Neural cell (in vitro differentiated cells): Measurements from ENCODE around the gene MXD4. TPM values are rescaled to one million over a fixed set of nuclear protein-coding genes. Genes with fewer than 3 reads are reported as not detected.

Source experiments
- H2AFZ ChIP-seq: fragments of 200-600, 300-800 bp; sonication (generic), shearing (Covaris generic); 2 replicates; pipeline ENCODE4 v1.6.0; 2014; ENCODE audit warnings: low read depth, mild to moderate bottlenecking, antibody characterized with exemption, low read length, moderate library complexity
- H3F3A ChIP-seq: fragments of 200-600 bp; shearing (Covaris generic); 2 replicates; pipeline ENCODE4 v1.6.1; 2016; ENCODE audit warnings: mild to moderate bottlenecking, moderate library complexity, mixed read lengths, antibody characterized with exemption, low read length; ENCODE audit not compliant: insufficient read depth, poor library complexity, severe bottlenecking
- H3K27ac ChIP-seq: fragments of 200-600, 300-800 bp; sonication (generic), shearing (Covaris generic); 2 replicates; pipeline ENCODE4 v1.5.1; 2014; ENCODE audit warnings: mild to moderate bottlenecking, low read length, moderate library complexity
- H3K27me3 ChIP-seq: fragments of 300-800, 200-600 bp; sonication (generic), shearing (Covaris generic); 2 replicates; pipeline ENCODE4 v1.6.0; 2014; ENCODE audit warnings: mild to moderate bottlenecking, low read depth, low read length, moderate library complexity; ENCODE audit not compliant: insufficient read depth
- H3K36me3 ChIP-seq: fragments of 300-800, 200-600 bp; sonication (generic), shearing (Covaris generic); 2 replicates; pipeline ENCODE4 v1.5.1; 2014; ENCODE audit warnings: mild to moderate bottlenecking, antibody characterized with exemption, low read length, moderate library complexity; ENCODE audit not compliant: insufficient read depth
- H3K4me2 ChIP-seq: fragments of 300-800, 200-600 bp; sonication (generic), shearing (Covaris generic); 2 replicates; pipeline ENCODE4 v1.6.0; 2014; ENCODE audit warnings: mild to moderate bottlenecking, low read length
- H3K4me3 ChIP-seq: fragments of 300-800, 200-600 bp; sonication (generic), shearing (Covaris generic); 2 replicates; pipeline ENCODE4 v1.5.1; 2014; ENCODE audit warnings: mild to moderate bottlenecking, low read length, moderate library complexity
- H3K79me2 ChIP-seq: fragments of 200-600 bp; shearing (Covaris generic); replicated peaks from 2 replicates; pipeline ENCODE4 v1.6.0; 2014; ENCODE audit warnings: mild to moderate bottlenecking, low read length, moderate library complexity; ENCODE audit not compliant: insufficient read depth
- H3K9ac ChIP-seq: fragments of 300-800, 200-600 bp; sonication (generic), shearing (Covaris generic); 2 replicates; pipeline ENCODE4 v1.6.1; 2016; ENCODE audit warnings: mild to moderate bottlenecking, low read length, mixed read lengths
- H3K9me2 ChIP-seq: fragments of 200-600 bp; shearing (Covaris generic); 2 replicates; pipeline ENCODE4 v1.6.1; 2016; ENCODE audit warnings: mild to moderate bottlenecking, low read length, mixed read lengths; ENCODE audit not compliant: insufficient read depth
- H3K9me3 ChIP-seq: fragments of 200-600, 300-800 bp; sonication (generic), shearing (Covaris generic); 2 replicates; pipeline ENCODE4 v1.6.1; 2016; ENCODE audit warnings: mild to moderate bottlenecking, mixed run types, low read length, moderate library complexity, mixed read lengths
- H4K20me1 ChIP-seq: fragments of 200-600 bp; shearing (Covaris generic); 2 replicates; pipeline ENCODE4 v1.6.1; 2016; ENCODE audit warnings: mild to moderate bottlenecking, mixed run types; ENCODE audit not compliant: insufficient read depth
- CTCF ChIP-seq: fragments of 450-650 bp; IDR thresholded peaks from 2 replicates; pipeline ENCODE4 v1.5.1; 2014; ENCODE audit warnings: antibody characterized with exemption, mild to moderate bottlenecking, moderate library complexity; ENCODE audit not compliant: poor library complexity, severe bottlenecking
- EP300 ChIP-seq: fragments of 450-650 bp; conservative IDR thresholded peaks from 2 replicates; pipeline ENCODE4 v1.6.1; 2014; ENCODE audit warnings: antibody characterized with exemption, mild to moderate bottlenecking, moderate library complexity; ENCODE audit not compliant: poor library complexity, severe bottlenecking
- EZH2 ChIP-seq: fragments of 200-600, 300-800 bp; shearing (Covaris generic), sonication (generic); IDR thresholded peaks from 2 replicates; pipeline ENCODE4 v1.6.1; 2014; ENCODE audit warnings: antibody characterized with exemption, low read length, borderline replicate concordance, mild to moderate bottlenecking; ENCODE audit not compliant: insufficient read depth, poor library complexity, severe bottlenecking
- MXI1 ChIP-seq: fragments of 450-650 bp; conservative IDR thresholded peaks from 2 replicates; pipeline ENCODE4 v1.6.1; 2014; ENCODE audit warnings: antibody characterized with exemption, mild to moderate bottlenecking; ENCODE audit not compliant: poor library complexity, severe bottlenecking
- POLR2AphosphoS5 ChIP-seq: IDR thresholded peaks from 2 replicates; pipeline ENCODE4 v1.6.1; 2012
- RAD21 ChIP-seq: fragments of 450-650 bp; conservative IDR thresholded peaks from 2 replicates; pipeline ENCODE4 v1.6.1; 2014; ENCODE audit warnings: antibody characterized with exemption, mild to moderate bottlenecking, moderate library complexity
- REST ChIP-seq: IDR thresholded peaks from 2 replicates; pipeline ENCODE4 v1.6.1; 2012; ENCODE audit warnings: borderline replicate concordance
- SMC3 ChIP-seq: fragments of 450-650 bp; conservative IDR thresholded peaks from 2 replicates; pipeline ENCODE4 v1.6.1; 2014; ENCODE audit warnings: antibody characterized with exemption, mild to moderate bottlenecking, moderate library complexity; ENCODE audit not compliant: poor library complexity
- TAF1 ChIP-seq: IDR thresholded peaks from 2 replicates; pipeline ENCODE4 v1.6.1; 2012; ENCODE audit warnings: low read depth
- polyA plus RNA-seq: library from polyadenylated mRNA; depleted of rRNA; stranded (reverse); fragments of >200 nt; gene quantifications from 2 replicates; pipeline ENCODE4 v1.2.3, GENCODE V29; 2014

The MXD4 gene
- polyA plus RNA-seq, 1 donor from 2014 or later = 58.4 TPM

GRCh38 chr4:2243681-2244380 lies 18.1 kb downstream of the MXD4 start:
- Histone ChIP-seq H3K36me3 (no peaks in the 10 kb centered on the region), H2AFZ (no peak overlapping the region), H3K9me2 (no peaks in the 10 kb centered on the region), H3K79me2 (peaks cover 26% of the 10 kb centered on the region), H3K9me3 (no peaks in the 10 kb centered on the region), H3K9ac (no peak overlapping the region), H4K20me1 (no peaks in the 10 kb centered on the region), H3K27ac (no peak overlapping the region), H3K27me3 (no peaks in the 10 kb centered on the region), H3F3A (no peaks in the 10 kb centered on the region), H3K4me2 (no peak overlapping the region), H3K4me3 (no peak overlapping the region)
- TF ChIP-seq CTCF (no peak), POLR2AphosphoS5 (no peak), REST (no peak), SMC3 (no peak), MXI1 (no peak), EP300 (no peak), RAD21 (no peak), EZH2 (no peak), TAF1 (no peak)

GRCh38 chr4:2241410-2242353 lies 20.2 kb downstream of the MXD4 start, which contains the start of the genes HAUS3 and POLN:
HAUS3 (minus strand) TSS chr4:2242121; CDS start chr4:2240946, 1,175 bp downstream.
POLN (minus strand) TSS chr4:2242121; CDS start chr4:2229231, 12,890 bp downstream.
- TF ChIP-seq CTCF = no peak
- peak; percentile 40 for TF ChIP-seq TAF1
- TF ChIP-seq MXI1 = peak; percentile 92
- peak; percentile 85 for TF ChIP-seq POLR2AphosphoS5
- no peak for TF ChIP-seq EZH2
- peak; percentile 31 for TF ChIP-seq SMC3
- TF ChIP-seq EP300 = peak; percentile 13
- no peak for TF ChIP-seq RAD21
- no peak for TF ChIP-seq REST
- H3K36me3 ChIP-seq = no peaks in the 10 kb centered on the region
- H3K79me2 ChIP-seq = peaks cover 45% of the 10 kb centered on the region
- H3K9me2 ChIP-seq = no peaks in the 10 kb centered on the region
- peak within 1 kb of the TSS; percentile 89 for H3K4me2 ChIP-seq
- peak within 1 kb of the TSS; percentile 19 for H2AFZ ChIP-seq
- H3F3A ChIP-seq = no peaks in the 10 kb centered on the region
- H4K20me1 ChIP-seq = no peaks in the 10 kb centered on the region
- H3K9me3 ChIP-seq = no peaks in the 10 kb centered on the region
- peak within 1 kb of the TSS; percentile 46 for H3K27ac ChIP-seq
- peak within 1 kb of the TSS; percentile 67 for H3K9ac ChIP-seq
- no peaks in the 10 kb centered on the region for H3K27me3 ChIP-seq
- H3K4me3 ChIP-seq = peak within 1 kb of the TSS; percentile 90
